Gastroesophageal sphincter (tissue), 4 donors: ENCODE results near the gene AHDC1. TPM values are rescaled to one million over a fixed set of nuclear protein-coding genes. Genes with fewer than 3 reads are reported as not detected.

Source experiments
- ATAC-seq: fragments of 150-250 bp; one replicate; pipeline ENCODE4 v1.9.1; 2016; ENCODE audit warnings: mild to moderate bottlenecking, moderate library complexity
- H3K27ac ChIP-seq, 4 donors: fragments of 200-600 bp; sonication (generic) in 3 of 4; 1 replicate in 3 of 4; 2 replicates in 1 of 4; pipeline ENCODE4 v1.5.1; 2016 to 2019
- H3K27me3 ChIP-seq: fragments of 200-600 bp; sonication (generic); one replicate; pipeline ENCODE4 v1.5.1; 2019
- H3K36me3 ChIP-seq, 2 donors: fragments of 200-600 bp; sonication (generic); one replicate each; pipeline ENCODE4 v1.5.1; 2019; ENCODE audit warnings: control low read depth in 1 of 2
- H3K4me1 ChIP-seq, 3 donors: fragments of 200-600 bp; sonication (generic); 1 replicate in 2 of 3; 2 replicates in 1 of 3; pipeline ENCODE4 v1.5.1; 2016 to 2019; ENCODE audit warnings: control low read depth in 2 of 3
- H3K4me3 ChIP-seq, 2 donors: fragments of 200-600 bp; sonication (generic); one replicate each; pipeline ENCODE4 v1.5.1; 2019; ENCODE audit warnings: mild to moderate bottlenecking in 1 of 2, moderate library complexity in 1 of 2
- H3K9me3 ChIP-seq, 3 donors: fragments of 200-600 bp; sonication (generic); one replicate each; pipeline ENCODE4 v1.5.1; 2017 to 2019; ENCODE audit warnings: control low read depth in 2 of 3
- CTCF ChIP-seq, 4 experiments: fragments of 200-600 bp in 2 of 4; fragments of 450-650 bp in 2 of 4; sonication (generic) in 1 of 4; IDR thresholded peaks; one replicate each; pipeline ENCODE4 v1.5.1; 2017 to 2019; ENCODE audit warnings: antibody characterized with exemption in 4 of 4, mild to moderate bottlenecking in 2 of 4, moderate library complexity in 2 of 4
- EP300 ChIP-seq: sonication (generic); formaldehyde crosslinking; IDR thresholded peaks from one replicate; pipeline ENCODE4 v1.6.1; 2017; ENCODE audit warnings: antibody characterized with exemption, mild to moderate bottlenecking
- POLR2A ChIP-seq, 2 donors: fragments of 450-650 bp; IDR thresholded peaks; one replicate each; pipeline ENCODE4 v1.6.1; 2017; ENCODE audit warnings: antibody characterized with exemption in 2 of 2, mild to moderate bottlenecking in 2 of 2, moderate library complexity in 1 of 2
- POLR2AphosphoS5 ChIP-seq: sonication (generic); formaldehyde crosslinking; IDR thresholded peaks from one replicate; pipeline ENCODE4 v1.6.1; 2017; ENCODE audit warnings: antibody characterized with exemption
- WGBS, 2 donors: methylation state at CpG; one replicate each; pipeline ENCODE4 v1.1.5; 2018; ENCODE audit warnings: low coverage in 1 of 2; 5-methylcytosine and 5-hydroxymethylcytosine counted together
- total RNA-seq, 4 donors: library from RNA; depleted of rRNA; stranded (reverse); fragments of >200 nt; gene quantifications; one replicate each; pipeline ENCODE4 v1.1.0, GENCODE V29; 2016

The AHDC1 gene
- total RNA-seq, 4 donors from 2014 or later: 18.2 to 50.3 (median 27.7) TPM

GRCh38 chr1:27525296-27526272 is 78.4 kb downstream of the AHDC1 start:
- H3K36me3 ChIP-seq: no peaks in the 10 kb centered on the region
- H3K4me1 ChIP-seq: peaks cover 9 to 100% (median 79%) of the 10 kb centered on the region in 3 donors
- TF ChIP-seq POLR2AphosphoS5 (peak; percentile 24), POLR2A (IDR thresholded peaks at IDR 0.05) (no peak)
- WGBS, 2 donors: 3 to 8% methylated on average over 5 to 10 of the region's 16 CpGs
- ATAC-seq: peak; percentile 60
- no peaks in the 10 kb centered on the region for H3K27me3 ChIP-seq
- peak overlapping the region; percentile 3 to 56 for H3K4me3 ChIP-seq
- H3K27ac ChIP-seq: peak overlapping the region; percentile 87 to 98 (median 97)
- H3K9me3 ChIP-seq: no peaks in the 10 kb centered on the region

GRCh38 chr1:27523337-27524020 is 80.5 kb downstream of the AHDC1 start:
- no peaks in the 10 kb centered on the region for H3K36me3 ChIP-seq
- TF ChIP-seq EP300: no peak
- TF ChIP-seq CTCF (IDR thresholded peaks at IDR 0.05): peak in 1 of 4 experiments; percentile 3
- TF ChIP-seq POLR2AphosphoS5: no peak
- TF ChIP-seq POLR2A (IDR thresholded peaks at IDR 0.05): no peak
- ATAC-seq: no peak
- peaks cover 7 to 97% (median 83%) of the 10 kb centered on the region in 3 donors for H3K4me1 ChIP-seq
- peak overlapping the region in 1 of 2 donors; percentile 35 for H3K4me3 ChIP-seq
- WGBS, 2 donors: 24 to 28% methylated on average over 5 to 7 of the region's 8 CpGs
- no peaks in the 10 kb centered on the region for H3K27me3 ChIP-seq
- peak overlapping the region; percentile 43 to 98 (median 97) for H3K27ac ChIP-seq
- no peaks in the 10 kb centered on the region for H3K9me3 ChIP-seq

GRCh38 chr1:27522432-27523336 is 81.3 kb downstream of the AHDC1 start:
- H3K9me3 ChIP-seq: no peaks in the 10 kb centered on the region
- peak in 2 of 4 experiments; percentile 43 to 59 for TF ChIP-seq CTCF (IDR thresholded peaks at IDR 0.05)
- no peak for TF ChIP-seq POLR2A (IDR thresholded peaks at IDR 0.05)
- peak; percentile 3 for TF ChIP-seq POLR2AphosphoS5
- 16 to 42% methylated on average over 10 to 17 of the region's 31 CpGs for WGBS, 2 donors
- peaks cover 7 to 97% (median 75%) of the 10 kb centered on the region in 3 donors for H3K4me1 ChIP-seq
- peak overlapping the region in 1 of 2 donors; percentile 35 for H3K4me3 ChIP-seq
- H3K36me3 ChIP-seq: no peaks in the 10 kb centered on the region
- peak overlapping the region; percentile 43 to 98 (median 97) for H3K27ac ChIP-seq
- H3K27me3 ChIP-seq: no peaks in the 10 kb centered on the region
- no peak for ATAC-seq

- TF ChIP-seq POLR2AphosphoS5: peak; percentile 20
- no peak for TF ChIP-seq EP300
- Histone ChIP-seq H3K4me3 (peak overlapping the region in 1 of 2 donors; percentile 35), H3K4me1 (peaks cover 5 to 95% (median 67%) of the 10 kb centered on the region in 3 donors), H3K36me3 (no peaks in the 10 kb centered on the region), H3K9me3 (no peaks in the 10 kb centered on the region), H3K27me3 (no peaks in the 10 kb centered on the region), H3K27ac (peak overlapping the region in 3 of 4 donors; percentile 96 to 98 (median 98))
- WGBS, 2 donors: 22 to 47% methylated on average over 7 to 9 of the region's 9 CpGs
- ATAC-seq: no peak
These were observed 82.0 kb downstream of the AHDC1 start for GRCh38 chr1:27521861-27522431.

GRCh38 chr1:27521336-27521831 is 82.6 kb downstream of the AHDC1 start:
- Histone ChIP-seq H3K9me3 (no peaks in the 10 kb centered on the region), H3K4me3 (peak overlapping the region in 1 of 2 donors; percentile 13), H3K36me3 (no peaks in the 10 kb centered on the region), H3K4me1 (peaks cover 5 to 89% (median 63%) of the 10 kb centered on the region in 3 donors), H3K27ac (peak overlapping the region; percentile 1 to 98 (median 97)), H3K27me3 (no peaks in the 10 kb centered on the region)
- WGBS, 2 donors: 20% methylated on average over 1 of the region's 20 CpGs; no CpG with 5 or more reads in 1 of the 2 donors
- ATAC-seq: no peak
- no peak for TF ChIP-seq POLR2AphosphoS5
- TF ChIP-seq CTCF (IDR thresholded peaks at IDR 0.05): no peak
- no peak for TF ChIP-seq EP300
- TF ChIP-seq POLR2A (IDR thresholded peaks at IDR 0.05): no peak
